Liver (tissue), 9 donors: Measurements from ENCODE around the gene TOR4A. TPM values are rescaled to one million over a fixed set of nuclear protein-coding genes. Genes with fewer than 3 reads are reported as not detected.
A peak's percentile ranks its signal among the peaks of the same experiment; 100 is the strongest.

Experiments
- DNase-seq: peaks from one replicate; pipeline ENCODE4 v3.0.0-alpha.2; 2017; ENCODE audit warnings: low spot score
- H3K27ac ChIP-seq, 2 donors: one replicate each; pipeline ENCODE4 v1.7.0; 2013; ENCODE audit warnings: inconsistent platforms in 2 of 2, low read length in 2 of 2, control low read depth in 1 of 2, low read depth in 1 of 2, mild to moderate bottlenecking in 1 of 2
- H3K27me3 ChIP-seq, 4 donors: one replicate each; pipeline versions ENCODE4 v1.6.1 to v1.7.0; 2013; ENCODE audit warnings: low read length in 3 of 4, inconsistent platforms in 1 of 4, mild to moderate bottlenecking in 1 of 4, moderate library complexity in 1 of 4; ENCODE audit not compliant: control insufficient read depth in 4 of 4, insufficient read depth in 4 of 4
- H3K36me3 ChIP-seq, 4 donors: one replicate each; pipeline versions ENCODE4 v1.6.1 to v1.7.0; 2013; ENCODE audit warnings: low read length in 3 of 4, mild to moderate bottlenecking in 3 of 4, low read depth in 1 of 4, moderate library complexity in 1 of 4; ENCODE audit not compliant: control insufficient read depth in 4 of 4, insufficient read depth in 3 of 4
- H3K4me1 ChIP-seq, 4 donors: one replicate each; pipeline versions ENCODE4 v1.6.1 to v1.7.0; 2013; ENCODE audit warnings: low read length in 3 of 4, mild to moderate bottlenecking in 3 of 4, moderate library complexity in 1 of 4; ENCODE audit not compliant: control insufficient read depth in 4 of 4, insufficient read depth in 4 of 4
- H3K4me3 ChIP-seq, 3 donors: one replicate each; pipeline versions ENCODE4 v1.6.1 to v1.7.0; 2013; ENCODE audit warnings: low read length in 3 of 3, control low read depth in 1 of 3, low read depth in 1 of 3, mild to moderate bottlenecking in 1 of 3
- H3K9ac ChIP-seq, 2 donors: one replicate each; pipeline ENCODE4 v1.7.0; 2013; ENCODE audit warnings: low read length in 2 of 2, mild to moderate bottlenecking in 2 of 2, moderate library complexity in 2 of 2, control low read depth in 1 of 2, low read depth in 1 of 2
- H3K9me3 ChIP-seq, 4 donors: one replicate each; pipeline versions ENCODE4 v1.6.1 to v1.7.0; 2013; ENCODE audit warnings: low read length in 3 of 4; ENCODE audit not compliant: control insufficient read depth in 4 of 4
- FOXA2 ChIP-seq: IDR thresholded peaks from 2 replicates; pipeline ENCODE4 v1.6.1; 2016; ENCODE audit warnings: antibody characterized with exemption
- GABPA ChIP-seq, 2 donors: IDR thresholded peaks in 1 of 2; conservative IDR thresholded peaks in 1 of 2; 2 replicates each; pipeline ENCODE4 v1.6.1; 2016; ENCODE audit warnings: antibody characterized with exemption in 2 of 2, mild to moderate bottlenecking in 1 of 2, moderate library complexity in 1 of 2
- HNF4A ChIP-seq, 2 donors: conservative IDR thresholded peaks; 2 replicates each; pipeline ENCODE4 v1.6.1; 2016; ENCODE audit warnings: antibody characterized with exemption in 2 of 2, mild to moderate bottlenecking in 2 of 2
- HNF4G ChIP-seq: IDR thresholded peaks from 2 replicates; pipeline ENCODE4 v1.6.1; 2016; ENCODE audit warnings: antibody characterized with exemption
- RXRA ChIP-seq, 2 donors: IDR thresholded peaks; 2 replicates each; pipeline ENCODE4 v1.6.1; 2017 to 2018; ENCODE audit warnings: antibody characterized with exemption in 2 of 2, mild to moderate bottlenecking in 1 of 2
- SP1 ChIP-seq: IDR thresholded peaks from 2 replicates; pipeline ENCODE4 v1.6.1; 2018; ENCODE audit warnings: antibody characterized with exemption, mild to moderate bottlenecking
- YY1 ChIP-seq: IDR thresholded peaks from 2 replicates; pipeline ENCODE4 v1.6.1; 2016; ENCODE audit warnings: antibody characterized with exemption, mild to moderate bottlenecking
- WGBS: extraction: QIAGEN DNeasy Blood & Tissue Kit; methylation state at CpG from one replicate; pipeline ENCODE4 v1.1.7; 2013; 5-methylcytosine and 5-hydroxymethylcytosine counted together
- polyA plus RNA-seq, 2 donors: library from polyadenylated mRNA; stranded (reverse) in 1 of 2; unstranded in 1 of 2; fragments of 200-250 nt in 1 of 2; fragments of >200 nt in 1 of 2; fragmentation: Nextera tagmentation in 1 of 2; extraction: Ambion mirVana in 1 of 2; gene quantifications; one replicate each; pipeline versions ENCODE4 v1.2.1 to v1.2.3, GENCODE V29; 2013 to 2015
- total RNA-seq, 2 donors: library from RNA; depleted of rRNA; stranded (reverse); fragments of >200 nt; gene quantifications; one replicate each; pipeline ENCODE4 v1.2.3, GENCODE V29; 2014
- TF ChIP-seq, protein P1 (sequence below): IDR thresholded peaks from 2 replicates; pipeline ENCODE4 v1.6.1; 2016; ENCODE audit warnings: antibody characterized with exemption
- TF ChIP-seq, protein P2 (sequence below): IDR thresholded peaks from 2 replicates; pipeline ENCODE4 v1.6.1; 2016; ENCODE audit warnings: antibody characterized with exemption
- donor health status: healthy.
- donor health status: healthy.
- donor health status: healthy.
- donor health status: healthy.
- donor health status: healthy.

TOR4A gene
- total and polyA plus RNA-seq, 4 donors, result 0.35 to 5.1 (median 4.3) TPM

DNA sequence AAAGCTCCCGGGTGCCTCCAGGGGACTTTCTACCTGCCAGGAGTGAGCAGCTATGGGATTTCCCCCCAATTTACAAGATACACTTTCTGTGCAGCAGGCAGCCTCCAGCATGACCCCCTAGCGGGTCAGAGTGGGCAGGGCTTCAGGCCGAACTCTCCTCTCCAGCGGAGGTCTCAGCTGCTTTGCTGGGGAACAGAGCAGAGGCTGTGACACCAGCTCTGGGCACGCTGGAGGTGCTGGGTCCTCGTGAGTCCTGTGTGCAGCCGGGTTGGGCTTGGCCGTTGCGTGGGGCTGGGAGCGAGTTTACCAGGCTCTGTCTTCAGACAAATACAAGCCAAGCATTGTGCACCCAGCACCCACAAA lies 21.7 kb downstream of the TOR4A start:
- peaks cover 0 to 3% (median 0%) of the 10 kb centered on the region in 4 donors for H3K27me3 ChIP-seq
- H3K9ac ChIP-seq, result no peak overlapping the region
- 42% methylated on average over 10 of the region's 10 CpGs for WGBS
- peaks cover 14 to 66% (median 36%) of the 10 kb centered on the region in 4 donors for H3K4me1 ChIP-seq
- DNase-seq, result peak; percentile 33
- H3K36me3 ChIP-seq, result no peaks in the 10 kb centered on the region
- no peak for TF ChIP-seq SP1
- peak overlapping the region in 1 of 2 donors; percentile 54 for H3K27ac ChIP-seq
- no peaks in the 10 kb centered on the region for H3K9me3 ChIP-seq
- H3K4me3 ChIP-seq, result no peak overlapping the region

DNA sequence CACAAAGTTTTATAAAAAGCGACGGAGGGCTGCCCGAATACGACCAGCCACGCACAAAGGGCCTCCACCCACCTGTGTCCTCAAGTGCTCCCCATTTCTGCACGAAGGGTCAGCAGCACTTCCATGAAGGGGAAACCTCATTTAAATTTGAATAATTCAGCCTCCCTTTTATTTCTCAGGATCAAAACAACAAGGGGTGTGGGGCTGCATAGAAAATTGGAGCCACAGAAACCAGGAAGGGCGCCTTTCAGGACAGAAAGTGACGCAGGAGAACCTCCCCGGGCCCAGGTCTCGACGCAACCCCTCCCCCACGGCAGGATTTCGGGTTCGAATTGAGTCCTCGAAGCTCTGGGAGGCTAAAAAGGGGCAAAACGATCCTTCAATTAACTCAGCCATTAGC lies 22.4 kb downstream of the TOR4A start:
- Histone ChIP-seq H3K4me3 (no peak overlapping the region), H3K27ac (peak overlapping the region in 1 of 2 donors; percentile 48), H3K9me3 (no peaks in the 10 kb centered on the region), H3K9ac (peak overlapping the region in 1 of 2 donors; percentile 66), H3K4me1 (peaks cover 14 to 61% (median 31%) of the 10 kb centered on the region in 4 donors), H3K36me3 (no peaks in the 10 kb centered on the region), H3K27me3 (peaks cover 0 to 3% (median 0%) of the 10 kb centered on the region in 4 donors)
- TF ChIP-seq HNF4A (conservative IDR thresholded peaks at IDR 0.05) (no peak), RXRA (IDR thresholded peaks at IDR 0.05) (peak; percentile 34 to 56), SP1 (no peak)
- TF ChIP-seq, protein P1, sequence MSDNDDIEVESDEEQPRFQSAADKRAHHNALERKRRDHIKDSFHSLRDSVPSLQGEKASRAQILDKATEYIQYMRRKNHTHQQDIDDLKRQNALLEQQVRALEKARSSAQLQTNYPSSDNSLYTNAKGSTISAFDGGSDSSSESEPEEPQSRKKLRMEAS, result no peak
- peak; percentile 32 for DNase-seq
- 21% methylated on average over 16 of the region's 16 CpGs for WGBS

DNA sequence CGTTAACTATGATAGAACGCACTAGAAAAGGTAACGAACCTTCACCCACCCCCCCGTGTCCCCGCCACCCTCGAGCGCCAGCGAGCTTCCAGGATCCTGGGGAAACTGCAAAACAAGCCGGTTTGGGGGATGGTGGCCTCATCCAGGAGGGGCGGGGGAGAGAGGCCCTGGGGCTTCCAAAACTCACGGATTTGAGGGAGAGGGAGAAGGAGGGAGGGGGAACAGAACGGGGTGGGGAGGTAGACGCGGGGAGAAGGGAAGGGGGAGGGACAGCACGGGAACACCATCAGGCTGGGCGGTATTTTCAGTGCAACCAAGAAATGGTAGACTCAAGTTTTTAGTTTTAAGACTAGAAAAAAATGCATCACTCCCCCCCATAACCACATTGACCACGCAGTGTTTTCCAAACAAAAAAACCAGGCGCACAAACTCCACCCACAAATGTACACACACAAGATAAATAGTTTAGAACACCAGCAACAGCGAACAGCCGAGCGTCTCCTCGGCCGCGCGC lies 23.1 kb downstream of the TOR4A start:
- Histone ChIP-seq H3K36me3 (no peaks in the 10 kb centered on the region), H3K4me3 (peak overlapping the region; percentile 55 to 63 (median 63)), H3K27ac (peak overlapping the region; percentile 15 to 73), H3K27me3 (peaks cover 0 to 3% (median 0%) of the 10 kb centered on the region in 4 donors), H3K9me3 (no peaks in the 10 kb centered on the region), H3K4me1 (peaks cover 14 to 65% (median 30%) of the 10 kb centered on the region in 4 donors), H3K9ac (peak overlapping the region; percentile 37 to 66)
- 2% methylated on average over 25 of the region's 25 CpGs for WGBS
- TF ChIP-seq, protein P2, sequence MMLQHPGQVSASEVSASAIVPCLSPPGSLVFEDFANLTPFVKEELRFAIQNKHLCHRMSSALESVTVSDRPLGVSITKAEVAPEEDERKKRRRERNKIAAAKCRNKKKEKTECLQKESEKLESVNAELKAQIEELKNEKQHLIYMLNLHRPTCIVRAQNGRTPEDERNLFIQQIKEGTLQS, result no peak
- TF ChIP-seq YY1, result no peak
- peak; percentile 11 to 18 for TF ChIP-seq HNF4A (conservative IDR thresholded peaks at IDR 0.05)
- no peak for TF ChIP-seq HNF4G
- no peak for TF ChIP-seq GABPA (IDR thresholded peaks at IDR 0.05 in 1 of 2, conservative IDR thresholded peaks at IDR 0.05 in 1 of 2)
- no peak for DNase-seq

DNA sequence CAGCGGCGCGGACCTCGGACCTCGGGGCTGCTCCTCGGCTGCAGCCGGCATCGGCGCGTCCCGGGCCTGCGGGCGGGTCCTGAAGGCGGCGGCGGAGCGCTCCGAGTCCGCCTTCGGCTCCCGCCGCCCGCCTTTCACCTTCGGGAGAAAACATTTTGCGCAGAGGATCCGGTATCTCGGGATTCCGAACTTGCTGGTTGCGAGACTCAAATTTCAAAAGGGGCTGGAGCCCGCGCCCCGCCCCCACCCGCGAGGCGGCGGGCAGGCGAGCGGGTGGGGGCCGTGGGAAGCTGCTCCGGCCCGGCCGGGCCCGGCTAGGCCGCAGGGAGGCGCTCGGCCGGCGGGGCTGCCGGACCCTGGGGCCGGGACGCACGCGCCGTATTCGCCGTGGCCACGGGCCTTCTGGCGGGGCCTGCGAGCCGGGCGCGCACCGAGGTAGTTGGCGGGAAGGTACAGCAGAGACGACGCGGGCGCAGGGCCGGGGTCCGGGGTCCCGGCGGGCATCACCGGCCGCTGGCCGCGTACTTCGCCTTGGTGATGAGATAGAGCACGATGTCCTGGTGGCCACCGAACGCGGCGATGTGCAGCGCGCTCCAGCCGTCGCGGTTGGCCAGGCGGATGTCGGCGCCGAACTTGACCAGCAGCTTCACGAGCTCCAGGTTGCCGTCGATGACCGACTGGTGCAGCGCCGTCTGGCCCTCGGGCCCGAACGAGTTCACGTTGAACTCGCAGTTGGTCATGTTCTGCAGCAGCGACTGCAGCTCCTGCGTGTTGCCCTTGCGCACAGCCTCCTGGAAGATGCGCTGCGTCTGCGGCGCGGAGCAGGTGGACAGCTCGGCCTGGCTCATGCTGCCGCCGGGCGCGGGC lies 23.8 kb downstream of the TOR4A start:
- H3K9ac ChIP-seq, result peak overlapping the region in 1 of 2 donors; percentile 37
- H3K27ac ChIP-seq, result peak overlapping the region; percentile 18 to 73
- H3K4me1 ChIP-seq, result peaks cover 14 to 65% (median 32%) of the 10 kb centered on the region in 4 donors
- peak overlapping the region; percentile 55 to 63 (median 63) for H3K4me3 ChIP-seq
- H3K36me3 ChIP-seq, result no peaks in the 10 kb centered on the region
- H3K9me3 ChIP-seq, result no peaks in the 10 kb centered on the region
- no peak for TF ChIP-seq FOXA2
- DNase-seq, result peak; percentile 48
- H3K27me3 ChIP-seq, result peaks cover 0 to 3% (median 0%) of the 10 kb centered on the region in 4 donors
- under 1% methylated on average over 115 of the region's 115 CpGs for WGBS
